Duodenal mucosa (tissue), 2 donors: Measurements from ENCODE around the gene KIR2DL1.
"Not testable (repeated sequence)": the region's sequence is repeated elsewhere in the genome, so short reads cannot be mapped to it uniquely, and the experiment has no call there.

Experiments used
- H3K27ac ChIP-seq: one replicate; pipeline ENCODE4 v1.7.0; 2013; ENCODE audit warnings: low read depth, low read length
- H3K27me3 ChIP-seq, 2 donors: one replicate each; pipeline ENCODE4 v1.7.0; 2013; ENCODE audit warnings: low read length in 2 of 2, control low read depth in 1 of 2; ENCODE audit not compliant: insufficient read depth in 2 of 2, control insufficient read depth in 1 of 2
- H3K36me3 ChIP-seq, 2 donors: one replicate each; pipeline ENCODE4 v1.7.0; 2013; ENCODE audit warnings: low read length in 2 of 2, control low read depth in 1 of 2; ENCODE audit not compliant: insufficient read depth in 2 of 2, control insufficient read depth in 1 of 2
- H3K4me1 ChIP-seq, 2 donors: one replicate each; pipeline ENCODE4 v1.7.0; 2013; ENCODE audit warnings: low read length in 2 of 2, control low read depth in 1 of 2; ENCODE audit not compliant: insufficient read depth in 2 of 2, control insufficient read depth in 1 of 2
- H3K4me3 ChIP-seq, 2 donors: one replicate each; pipeline ENCODE4 v1.7.0; 2013; ENCODE audit warnings: low read length in 2 of 2, low read depth in 1 of 2
- H3K9ac ChIP-seq, 2 donors: one replicate each; pipeline ENCODE4 v1.7.0; 2013; ENCODE audit warnings: low read length in 2 of 2, low read depth in 1 of 2
- H3K9me3 ChIP-seq, 2 donors: one replicate each; pipeline ENCODE4 v1.7.0; 2013; ENCODE audit warnings: low read length in 2 of 2, control low read depth in 1 of 2; ENCODE audit not compliant: control insufficient read depth in 1 of 2

Gene KIR2DL1

GRCh38 chr19:54817670-54818536, 48.3 kb downstream of the KIR2DL1 start:
- no peaks in the 10 kb centered on the region for H3K9me3 ChIP-seq
- no peak overlapping the region for H3K4me3 ChIP-seq
- H3K4me1 ChIP-seq, result no peaks in the 10 kb centered on the region
- H3K36me3 ChIP-seq, result no peaks in the 10 kb centered on the region
- H3K9ac ChIP-seq, result no peak overlapping the region
- H3K27ac ChIP-seq, result no peak overlapping the region
- H3K27me3 ChIP-seq, result no peaks in the 10 kb centered on the region

GRCh38 chr19:54824416-54824815, 54.8 kb downstream of the KIR2DL1 start:
- not testable (repeated sequence) for H3K27ac ChIP-seq, H3K9ac ChIP-seq, H3K4me1 ChIP-seq, H3K9me3 ChIP-seq, H3K4me3 ChIP-seq, H3K27me3 ChIP-seq, H3K36me3 ChIP-seq

DNA sequence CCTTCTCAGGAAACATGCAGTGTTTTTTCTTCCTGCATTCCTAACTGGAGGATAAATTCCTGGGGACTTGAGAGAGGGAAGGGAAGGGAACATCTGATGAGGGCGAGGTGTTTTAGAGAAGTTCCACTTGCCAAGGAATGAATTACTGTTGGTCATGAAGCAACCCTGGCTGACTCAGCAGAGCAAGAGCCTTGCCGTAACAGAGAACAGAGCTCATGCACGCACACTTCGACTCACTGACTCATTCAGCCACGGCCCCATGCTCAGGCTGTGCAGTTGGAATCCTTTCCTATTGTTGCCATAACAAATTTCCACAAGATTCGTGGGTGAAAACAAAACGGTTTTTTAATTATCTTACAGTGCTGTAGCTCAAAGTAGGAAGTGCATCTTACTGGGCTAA, 55.7 kb downstream of the KIR2DL1 start:
- not testable (repeated sequence) for H3K4me3 ChIP-seq, H3K9ac ChIP-seq, H3K27ac ChIP-seq, H3K4me1 ChIP-seq, H3K9me3 ChIP-seq, H3K27me3 ChIP-seq, H3K36me3 ChIP-seq

GRCh38 chr19:54828064-54828463, 58.5 kb downstream of the KIR2DL1 start:
- not testable (repeated sequence) for H3K4me3 ChIP-seq, H3K4me1 ChIP-seq, H3K9me3 ChIP-seq, H3K36me3 ChIP-seq, H3K27me3 ChIP-seq, H3K27ac ChIP-seq, H3K9ac ChIP-seq

DNA sequence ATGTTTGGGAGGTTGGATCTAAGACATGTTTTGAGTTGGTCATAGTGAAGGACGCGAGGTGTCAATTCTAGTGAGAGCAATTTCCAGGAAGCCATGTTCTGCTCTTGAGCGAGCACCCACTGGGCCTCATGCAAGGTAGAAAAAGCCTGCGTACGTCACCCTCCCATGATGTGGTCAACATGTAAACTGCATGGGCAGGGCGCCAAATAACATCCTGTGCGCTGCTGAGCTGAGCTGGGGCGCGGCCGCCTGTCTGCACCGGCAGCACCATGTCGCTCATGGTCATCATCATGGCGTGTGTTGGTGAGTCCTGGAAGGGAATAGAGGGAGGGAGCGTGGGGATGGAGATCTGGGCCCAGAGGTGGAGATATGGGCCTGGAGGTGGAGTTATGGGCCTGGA, 62.9 kb downstream of the KIR2DL1 start, which contains the start of gene KIR2DS4:
KIR2DS4 (plus strand) TSS at position 181 of the 400 bp plus-strand sequence.
- H3K4me1 ChIP-seq, H3K9me3 ChIP-seq, H3K36me3 ChIP-seq, H3K9ac ChIP-seq, H3K27ac ChIP-seq, H3K27me3 ChIP-seq, H3K4me3 ChIP-seq: not testable (repeated sequence)
